DND-41 (cell line): ENCODE results near the gene CEP41.

Experiments used
- ATAC-seq: fragments of 200-7000 bp; cut with Tn5 transposase; 3 replicates; pipeline ENCODE4 v1.9.1; 2021; ENCODE audit warnings: low read depth; ENCODE audit not compliant: insufficient read depth
- DNase-seq: peaks from one replicate; pipeline ENCODE4 v3.0.0-alpha.2; 2020
- H2AFZ ChIP-seq: 2 replicates; pipeline ENCODE4 v1.6.0; 2012; ENCODE audit warnings: low read depth, low read length
- H3K27ac ChIP-seq: 2 replicates; pipeline ENCODE4 v1.5.1; 2012; ENCODE audit warnings: low read length, inconsistent platforms
- H3K27me3 ChIP-seq: fragments of 200-600 bp; sonication (generic); 2 replicates; pipeline ENCODE4 v1.6.0; 2012; ENCODE audit warnings: low read length, mild to moderate bottlenecking, inconsistent platforms; ENCODE audit not compliant: insufficient read depth, poor library complexity
- H3K36me3 ChIP-seq: 2 replicates; pipeline ENCODE4 v1.5.1; 2012; ENCODE audit warnings: low read length, inconsistent platforms; ENCODE audit not compliant: insufficient read depth
- H3K4me1 ChIP-seq: 2 replicates; pipeline ENCODE4 v1.5.1; 2012; ENCODE audit warnings: mild to moderate bottlenecking, low read length; ENCODE audit not compliant: insufficient read depth
- H3K4me2 ChIP-seq: 2 replicates; pipeline ENCODE4 v1.6.0; 2012; ENCODE audit warnings: mild to moderate bottlenecking, moderate library complexity, low read length, inconsistent platforms; ENCODE audit not compliant: insufficient read depth
- H3K4me3 ChIP-seq, 2 experiments: fragments of 200-600 bp in 1 of 2; shearing (Covaris generic) in 1 of 2; 2 replicates each; pipeline ENCODE4 v1.5.1; 2012 to 2016; ENCODE audit warnings: inconsistent platforms in 2 of 2, low read length in 2 of 2, mild to moderate bottlenecking in 2 of 2, low read depth in 1 of 2, moderate library complexity in 1 of 2
- H3K79me2 ChIP-seq: 2 replicates; pipeline ENCODE4 v1.6.0; 2012; ENCODE audit warnings: low read length, inconsistent platforms; ENCODE audit not compliant: insufficient read depth
- H3K9ac ChIP-seq: 2 replicates; pipeline ENCODE4 v1.6.0; 2012; ENCODE audit warnings: low read depth, mild to moderate bottlenecking, inconsistent platforms, low read length, moderate library complexity
- H3K9me3 ChIP-seq: 2 replicates; pipeline ENCODE4 v1.5.1; 2012; ENCODE audit warnings: low read length, moderate library complexity, mild to moderate bottlenecking, inconsistent platforms; ENCODE audit not compliant: insufficient read depth, severe bottlenecking
- H4K20me1 ChIP-seq: 2 replicates; pipeline ENCODE4 v1.6.0; 2012; ENCODE audit warnings: low read length; ENCODE audit not compliant: insufficient read depth
- EZH2 ChIP-seq: IDR thresholded peaks from 3 replicates; pipeline ENCODE4 v1.6.1; 2012; ENCODE audit warnings: borderline replicate concordance, low read depth, mild to moderate bottlenecking, moderate library complexity, low read length, inconsistent platforms; ENCODE audit not compliant: severe bottlenecking
- TF ChIP-seq, protein P1 (sequence below): IDR thresholded peaks from 2 replicates; pipeline ENCODE4 v1.5.1; 2012; ENCODE audit warnings: borderline replicate concordance, low read length, moderate library complexity, mild to moderate bottlenecking; ENCODE audit not compliant: poor library complexity, severe bottlenecking; ENCODE audit errors: extremely low read depth

CEP41 gene

DNA sequence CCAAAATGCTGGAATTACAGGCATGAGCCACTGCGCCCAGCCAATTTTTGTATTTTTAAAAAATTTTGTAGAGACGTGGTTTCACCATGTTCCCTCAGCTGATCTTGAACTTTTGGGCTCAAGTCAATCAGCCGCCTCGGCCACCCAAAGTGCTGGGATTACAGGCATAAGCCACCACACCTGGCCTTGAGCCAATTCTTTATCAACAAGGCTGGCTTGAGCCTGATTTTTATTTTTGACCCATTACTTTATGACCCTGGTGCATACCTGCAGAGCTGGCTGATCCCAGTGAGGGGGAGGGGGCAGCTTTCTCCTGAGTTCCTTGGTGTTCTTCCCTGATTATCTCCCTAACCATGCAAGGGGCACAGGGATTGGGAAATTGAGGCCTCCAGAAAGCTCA, 76.4 kb downstream of the CEP41 start:
- no peak overlapping the region for H3K27ac ChIP-seq
- H3K9ac ChIP-seq: no peak overlapping the region
- TF ChIP-seq, protein P1, sequence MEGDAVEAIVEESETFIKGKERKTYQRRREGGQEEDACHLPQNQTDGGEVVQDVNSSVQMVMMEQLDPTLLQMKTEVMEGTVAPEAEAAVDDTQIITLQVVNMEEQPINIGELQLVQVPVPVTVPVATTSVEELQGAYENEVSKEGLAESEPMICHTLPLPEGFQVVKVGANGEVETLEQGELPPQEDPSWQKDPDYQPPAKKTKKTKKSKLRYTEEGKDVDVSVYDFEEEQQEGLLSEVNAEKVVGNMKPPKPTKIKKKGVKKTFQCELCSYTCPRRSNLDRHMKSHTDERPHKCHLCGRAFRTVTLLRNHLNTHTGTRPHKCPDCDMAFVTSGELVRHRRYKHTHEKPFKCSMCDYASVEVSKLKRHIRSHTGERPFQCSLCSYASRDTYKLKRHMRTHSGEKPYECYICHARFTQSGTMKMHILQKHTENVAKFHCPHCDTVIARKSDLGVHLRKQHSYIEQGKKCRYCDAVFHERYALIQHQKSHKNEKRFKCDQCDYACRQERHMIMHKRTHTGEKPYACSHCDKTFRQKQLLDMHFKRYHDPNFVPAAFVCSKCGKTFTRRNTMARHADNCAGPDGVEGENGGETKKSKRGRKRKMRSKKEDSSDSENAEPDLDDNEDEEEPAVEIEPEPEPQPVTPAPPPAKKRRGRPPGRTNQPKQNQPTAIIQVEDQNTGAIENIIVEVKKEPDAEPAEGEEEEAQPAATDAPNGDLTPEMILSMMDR: no peak
- no peak for TF ChIP-seq EZH2
- no peaks in the 10 kb centered on the region for H4K20me1 ChIP-seq
- no peaks in the 10 kb centered on the region for H3K36me3 ChIP-seq
- ATAC-seq (no peak), DNase-seq (no peak)
- peaks cover 4% of the 10 kb centered on the region for H3K9me3 ChIP-seq
- H3K79me2 ChIP-seq: no peaks in the 10 kb centered on the region
- no peak overlapping the region for H3K4me2 ChIP-seq
- no peaks in the 10 kb centered on the region for H3K4me1 ChIP-seq
- no peak overlapping the region for H2AFZ ChIP-seq
- no peaks in the 10 kb centered on the region for H3K27me3 ChIP-seq
- no peak overlapping the region for H3K4me3 ChIP-seq

DNA sequence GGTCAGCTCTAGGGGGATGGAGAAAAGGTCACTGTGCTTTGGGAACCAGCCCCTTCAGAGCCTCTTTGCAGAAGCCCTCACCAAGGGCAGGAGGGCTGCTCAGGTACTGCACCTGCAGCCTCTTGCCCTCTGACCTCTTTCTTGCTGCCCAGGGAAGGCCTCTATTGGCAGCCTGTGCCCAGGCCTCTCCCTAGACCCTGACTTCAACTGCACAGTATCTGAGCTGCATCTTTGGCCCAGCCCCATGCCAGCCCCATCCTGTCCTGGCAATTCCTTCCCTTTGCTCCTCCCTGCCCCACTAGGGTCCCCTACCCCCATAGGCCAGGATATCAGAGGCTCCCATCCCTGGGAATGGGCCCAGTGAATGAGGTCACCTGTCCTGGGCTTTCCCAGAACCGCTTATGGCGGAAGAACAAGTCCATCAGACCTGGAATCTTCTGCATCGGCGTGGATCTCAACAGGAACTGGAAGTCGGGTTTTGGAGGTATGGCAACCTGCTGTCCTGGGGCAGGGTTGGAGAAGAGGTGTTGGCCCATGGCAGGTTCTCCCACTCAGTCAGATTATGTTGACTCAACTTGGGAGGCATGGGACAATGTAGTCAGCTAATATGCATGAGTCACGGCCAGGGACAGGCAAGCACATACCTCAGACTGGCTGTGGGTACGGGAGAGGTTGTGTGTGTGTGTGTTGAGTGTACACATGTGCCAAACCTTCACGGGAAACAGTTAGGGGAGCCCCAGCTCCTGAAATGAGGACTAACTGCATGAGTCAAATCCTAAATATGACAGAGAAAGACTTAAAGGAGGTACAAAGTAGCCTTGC, 77.6 kb downstream of the CEP41 start:
- H3K4me2 ChIP-seq: no peak overlapping the region

DNA sequence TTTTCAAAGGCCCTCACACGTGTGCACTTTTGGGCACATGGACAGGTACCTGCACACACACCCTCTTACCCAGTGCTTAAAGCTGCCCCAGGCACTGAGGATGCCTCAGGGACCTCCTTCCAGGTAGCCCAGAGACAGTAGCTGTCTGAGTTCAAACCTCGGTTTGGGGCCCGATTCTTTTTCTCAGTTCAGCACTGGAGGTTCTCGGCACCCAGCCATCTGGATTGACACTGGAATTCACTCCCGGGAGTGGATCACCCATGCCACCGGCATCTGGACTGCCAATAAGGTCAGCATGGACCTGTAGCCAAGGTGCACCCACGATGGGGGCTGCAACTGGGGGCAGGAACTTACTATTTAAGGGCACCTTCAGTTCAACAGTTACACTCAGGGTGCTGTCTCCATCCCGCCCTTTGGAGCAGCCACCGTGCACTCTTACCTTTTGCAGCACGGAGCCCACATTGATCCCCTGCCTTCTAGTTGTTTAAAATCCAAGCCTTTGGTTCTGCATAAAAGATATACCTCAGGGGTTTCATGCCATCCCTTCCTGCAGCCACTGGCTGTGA, 78.5 kb downstream of the CEP41 start:
- no peak overlapping the region for H3K9ac ChIP-seq

More for the DNA sequence above, 77.6 kb downstream of the CEP41 start:
- H3K4me1 ChIP-seq: no peaks in the 10 kb centered on the region
- no peaks in the 10 kb centered on the region for H3K79me2 ChIP-seq
- H2AFZ ChIP-seq: no peak overlapping the region
- no peak for TF ChIP-seq EZH2
- TF ChIP-seq, protein P1: no peak
- no peak overlapping the region for H3K9ac ChIP-seq
- H3K36me3 ChIP-seq: no peaks in the 10 kb centered on the region
- H4K20me1 ChIP-seq: no peaks in the 10 kb centered on the region
- H3K27ac ChIP-seq: no peak overlapping the region
- DNase-seq (no peak), ATAC-seq (no peak)
- no peak overlapping the region for H3K4me3 ChIP-seq
- no peaks in the 10 kb centered on the region for H3K27me3 ChIP-seq
- H3K9me3 ChIP-seq: peaks cover 7% of the 10 kb centered on the region

More for the DNA sequence above, 78.5 kb downstream of the CEP41 start:
- Histone ChIP-seq H3K27ac (no peak overlapping the region), H3K4me2 (no peak overlapping the region), H3K9me3 (peaks cover 7% of the 10 kb centered on the region), H3K36me3 (no peaks in the 10 kb centered on the region), H3K4me3 (no peak overlapping the region), H3K27me3 (no peaks in the 10 kb centered on the region), H2AFZ (no peak overlapping the region), H3K79me2 (no peaks in the 10 kb centered on the region), H4K20me1 (no peaks in the 10 kb centered on the region), H3K4me1 (no peaks in the 10 kb centered on the region)
- no peak for TF ChIP-seq EZH2
- TF ChIP-seq, protein P1: no peak
- DNase-seq: no peak
- no peak for ATAC-seq
